Measurements from ENCODE around the gene SLC26A5.
A peak's percentile ranks its signal among the peaks of the same experiment; 100 is the strongest.

The SLC26A5 gene

GRCh38 chr7:103445228-103446048 is 569 bp downstream of the SLC26A5 start:
- Histone ChIP-seq H3K4me3 (IDR thresholded peaks at IDR 0.05; ENCODE audit: insufficient read depth, low read depth, low read length) (no peak overlapping the region), H3K36me3 (ENCODE audit: insufficient read depth) (no peaks in the 10 kb centered on the region), H3K9ac (no peak overlapping the region), H3K4me2 (no peak overlapping the region; the same call in 1 of the 2 replicates), H3K27me3 (ENCODE audit: insufficient read depth, low read depth) (no peaks in the 10 kb centered on the region; the same call in 1 of the 2 replicates), H3K4me1 (ENCODE audit: low read depth, poor library complexity, severe bottlenecking) (no peaks in the 10 kb centered on the region), H2AFZ (ENCODE audit: low read depth) (peak overlapping the region; percentile 46; the same call in 1 of the 2 replicates), H3K79me2 (ENCODE audit: insufficient read depth, low read depth) (no peaks in the 10 kb centered on the region), H4K20me1 (ENCODE audit: insufficient read depth) (no peaks in the 10 kb centered on the region), H3K27ac (no peak overlapping the region)
- no peak for TF ChIP-seq CTCF (conservative IDR thresholded peaks at IDR 0.05; ENCODE audit: low read depth, low read length)

- Histone ChIP-seq H3K9ac (no peak overlapping the region), H3K4me1 (ENCODE audit: low read depth, poor library complexity, severe bottlenecking) (no peaks in the 10 kb centered on the region), H3K27me3 (ENCODE audit: insufficient read depth, low read depth) (no peaks in the 10 kb centered on the region), H3K4me3 (IDR thresholded peaks at IDR 0.05; ENCODE audit: insufficient read depth, low read depth, low read length) (no peak overlapping the region), H3K4me2 (no peak overlapping the region), H3K36me3 (ENCODE audit: insufficient read depth) (no peaks in the 10 kb centered on the region), H3K27ac (no peak overlapping the region), H2AFZ (ENCODE audit: low read depth) (no peak overlapping the region), H3K79me2 (ENCODE audit: insufficient read depth, low read depth) (no peaks in the 10 kb centered on the region), H4K20me1 (ENCODE audit: insufficient read depth) (no peaks in the 10 kb centered on the region)
- TF ChIP-seq CTCF (conservative IDR thresholded peaks at IDR 0.05; ENCODE audit: low read depth, low read length): no peak
Observed at GRCh38 chr7:103439661-103440060, 6.3 kb downstream of the SLC26A5 start.

DNA sequence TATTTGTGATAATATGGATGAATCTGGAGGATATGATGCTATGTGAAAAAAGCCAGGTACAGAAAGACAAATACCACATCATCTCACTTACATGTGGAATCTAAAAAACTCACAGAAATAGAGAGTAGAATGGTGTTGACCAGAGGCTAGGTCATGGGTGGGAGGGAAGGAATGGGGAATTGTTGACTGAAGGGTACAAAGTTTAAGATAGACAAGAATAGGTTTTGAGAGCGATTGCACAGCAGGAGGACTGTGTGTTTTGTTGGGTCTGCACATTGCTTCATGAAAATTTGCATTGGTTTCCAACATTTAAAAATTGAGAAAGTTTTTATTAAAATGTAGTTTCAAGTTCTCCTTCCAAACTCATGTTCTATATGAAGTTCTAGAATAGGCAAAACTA is 8.4 kb downstream of the SLC26A5 start:
- Histone ChIP-seq H3K4me3 (IDR thresholded peaks at IDR 0.05; ENCODE audit: insufficient read depth, low read depth, low read length) (no peak overlapping the region), H2AFZ (ENCODE audit: low read depth) (no peak overlapping the region), H3K4me2 (no peak overlapping the region), H3K9ac (no peak overlapping the region), H3K4me1 (ENCODE audit: low read depth, poor library complexity, severe bottlenecking) (peaks cover 5% of the 10 kb centered on the region), H3K27ac (no peak overlapping the region), H3K36me3 (ENCODE audit: insufficient read depth) (no peaks in the 10 kb centered on the region), H4K20me1 (ENCODE audit: insufficient read depth) (no peaks in the 10 kb centered on the region), H3K27me3 (ENCODE audit: insufficient read depth, low read depth) (0 out of 2 replicates have a peak, but pooled peaks cover 2% of the 10 kb centered on the region), H3K79me2 (ENCODE audit: insufficient read depth, low read depth) (no peaks in the 10 kb centered on the region)
- TF ChIP-seq CTCF (conservative IDR thresholded peaks at IDR 0.05; ENCODE audit: low read depth, low read length): no peak

DNA sequence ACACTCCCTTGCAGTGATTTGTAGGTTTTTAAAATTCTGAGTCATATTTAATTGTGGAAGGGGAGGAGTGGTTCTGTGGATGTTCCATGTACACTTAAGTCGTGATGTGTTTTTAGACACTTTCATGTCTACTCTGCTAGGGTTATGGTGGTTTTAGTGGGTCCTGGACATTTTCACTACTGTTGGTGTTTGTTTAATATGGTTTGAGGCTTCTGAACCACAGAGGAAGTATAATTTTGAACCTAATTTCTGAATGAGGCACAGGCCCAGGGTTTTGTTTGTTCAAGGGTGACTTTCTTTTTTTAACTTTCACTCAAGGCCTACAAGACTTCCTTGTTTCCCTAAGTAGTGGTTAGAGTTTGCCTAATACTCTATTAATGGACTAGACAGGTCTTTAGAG is 13.3 kb downstream of the SLC26A5 start:
- Histone ChIP-seq H3K4me2 (no peak overlapping the region), H3K4me3 (IDR thresholded peaks at IDR 0.05; ENCODE audit: insufficient read depth, low read depth, low read length) (no peak overlapping the region), H3K36me3 (ENCODE audit: insufficient read depth) (no peaks in the 10 kb centered on the region), H4K20me1 (ENCODE audit: insufficient read depth) (no peaks in the 10 kb centered on the region), H3K4me1 (ENCODE audit: low read depth, poor library complexity, severe bottlenecking) (peaks cover 6% of the 10 kb centered on the region), H3K9ac (no peak overlapping the region), H3K79me2 (ENCODE audit: insufficient read depth, low read depth) (no peaks in the 10 kb centered on the region), H2AFZ (ENCODE audit: low read depth) (no peak overlapping the region), H3K27me3 (ENCODE audit: insufficient read depth, low read depth) (0 out of 2 replicates have a peak, but pooled peaks cover 2% of the 10 kb centered on the region), H3K27ac (no peak overlapping the region)
- TF ChIP-seq CTCF (conservative IDR thresholded peaks at IDR 0.05; ENCODE audit: low read depth, low read length): no peak
